Activated CD4-positive, alpha-beta T cell treated with anti-CD3 and anti-CD28 coated beads, Interleukin-2, amount 50 U/mL, for 1 hour (primary cell): ENCODE measurements around the gene SLC35A1.

Source experiments
- DNase-seq: peaks from one replicate; pipeline ENCODE4 v3.0.0-alpha.2; 2020

SLC35A1 gene

DNA sequence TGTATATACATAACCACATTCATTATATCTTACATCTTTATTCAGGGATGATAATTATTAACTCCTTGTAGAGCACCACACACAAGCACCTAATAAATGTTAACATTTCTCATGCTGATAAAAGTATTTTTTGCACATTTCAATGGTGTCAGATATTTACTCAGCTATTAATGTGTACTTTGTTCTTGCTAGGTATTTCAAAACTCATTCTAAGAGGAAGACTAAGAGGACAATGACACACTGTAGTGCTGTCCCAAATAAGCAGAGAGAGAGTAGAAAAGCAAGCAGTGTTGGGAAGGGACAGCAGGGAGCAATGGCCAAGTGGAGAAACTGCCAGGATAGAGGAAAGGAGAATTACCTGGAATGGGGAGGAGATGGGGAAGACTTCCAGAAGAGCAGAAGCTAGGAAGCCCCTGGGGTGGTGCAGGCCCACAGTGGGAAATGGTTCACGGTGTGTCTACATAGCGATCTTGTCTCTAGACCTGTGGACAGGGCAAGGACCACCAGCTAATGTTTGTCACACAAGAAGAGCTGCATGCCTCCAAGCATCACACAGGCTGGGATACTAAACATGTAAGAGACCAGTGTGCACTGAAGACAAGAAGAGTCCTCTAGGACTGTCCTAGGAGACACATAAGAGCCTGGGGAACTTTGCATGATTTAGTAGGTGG is 61.7 kb downstream of the SLC35A1 start:
- no peak for DNase-seq

DNA sequence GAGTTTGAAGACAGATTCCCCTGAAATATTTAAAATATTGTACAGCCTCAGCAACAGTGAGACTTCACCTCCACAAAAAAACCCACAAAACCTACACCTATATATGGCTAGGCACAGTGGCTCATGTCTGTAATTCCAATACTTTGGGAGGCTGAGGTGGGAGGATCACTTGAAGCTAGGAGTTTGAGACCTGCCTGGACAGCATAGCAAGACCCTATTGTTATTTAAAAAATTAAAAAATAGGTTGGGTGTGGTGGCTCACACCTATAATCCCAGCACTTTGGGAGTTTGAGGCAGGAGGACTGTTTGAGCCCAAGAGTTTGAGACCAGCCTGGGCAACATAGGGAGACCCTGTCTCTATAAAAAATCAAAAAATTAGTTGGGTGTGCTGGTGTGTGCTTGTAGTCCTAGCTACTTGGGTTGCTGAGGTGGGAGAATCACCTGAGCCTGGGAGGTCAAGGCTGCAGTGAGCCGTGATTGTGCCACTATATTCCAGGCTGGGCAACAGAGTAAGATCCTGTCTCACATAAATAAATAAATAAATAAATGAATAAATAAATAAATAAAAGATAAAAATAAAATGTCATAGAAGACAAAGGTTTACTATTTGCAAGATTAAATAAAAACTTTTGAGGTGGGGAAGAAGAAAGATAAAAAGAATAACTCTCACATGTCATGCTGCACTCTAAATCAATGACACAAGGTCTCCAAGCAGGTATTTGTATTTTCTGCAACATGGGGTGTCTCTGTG is 65.9 kb downstream of the SLC35A1 start:
- DNase-seq, result no peak

DNA sequence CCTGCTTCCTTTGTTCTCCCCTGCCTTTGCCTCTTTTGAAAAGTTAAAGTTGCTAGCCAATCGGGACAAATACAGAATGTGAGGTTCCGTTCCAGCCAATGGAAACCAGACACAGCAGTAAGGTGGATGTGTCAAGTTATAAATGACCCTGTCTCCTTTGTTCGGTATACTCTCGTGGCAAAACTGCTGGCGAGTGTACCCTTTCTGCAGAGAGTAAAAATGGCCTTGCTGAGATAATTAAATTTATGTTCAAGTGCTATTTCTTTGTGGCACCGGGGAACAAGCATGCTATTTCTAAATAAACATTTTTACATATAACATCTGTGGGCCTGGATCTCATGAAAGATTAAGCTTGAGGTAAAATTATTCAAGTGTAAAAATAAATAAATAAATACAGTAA is 66.8 kb downstream of the SLC35A1 start:
- DNase-seq, result no peak

DNA sequence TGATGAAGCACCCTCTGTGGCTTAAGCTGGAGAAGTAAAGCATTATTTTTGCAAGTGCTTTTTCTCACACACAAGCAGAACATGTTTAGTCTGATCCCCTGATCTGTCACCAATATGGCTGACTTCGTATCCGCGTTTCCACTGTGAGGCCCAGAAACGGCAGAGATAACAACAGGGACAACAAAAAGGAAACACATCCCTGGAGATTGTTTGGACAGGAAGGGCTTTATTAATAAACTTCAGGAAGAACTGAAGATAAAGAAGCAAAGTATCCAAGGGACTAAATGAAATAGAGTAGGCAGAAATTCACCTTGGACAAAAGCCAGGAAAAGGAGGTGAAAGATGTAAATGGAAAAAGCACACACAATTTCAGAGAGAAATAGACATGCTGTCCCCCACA is 67.8 kb downstream of the SLC35A1 start:
- DNase-seq, result no peak

DNA sequence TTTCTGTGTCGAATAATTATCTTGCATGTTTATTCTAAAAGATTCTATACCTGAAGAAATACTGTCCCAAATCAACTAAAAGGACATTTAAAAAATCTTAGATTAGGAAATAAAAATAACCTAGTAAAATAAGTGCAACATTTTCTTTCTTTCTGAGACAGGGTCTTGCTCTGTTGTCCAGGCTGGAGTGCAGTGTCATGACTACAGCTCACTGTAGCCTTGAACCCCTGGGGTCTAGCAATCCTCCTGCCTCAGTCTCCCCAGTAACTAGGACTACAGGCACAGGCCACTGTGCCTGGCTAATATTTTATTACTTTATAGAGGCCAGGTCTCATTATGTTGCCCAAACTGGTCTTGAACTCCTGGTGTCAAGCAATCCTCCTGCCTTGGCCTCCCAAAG is 68.3 kb downstream of the SLC35A1 start:
- DNase-seq, result no peak

DNA sequence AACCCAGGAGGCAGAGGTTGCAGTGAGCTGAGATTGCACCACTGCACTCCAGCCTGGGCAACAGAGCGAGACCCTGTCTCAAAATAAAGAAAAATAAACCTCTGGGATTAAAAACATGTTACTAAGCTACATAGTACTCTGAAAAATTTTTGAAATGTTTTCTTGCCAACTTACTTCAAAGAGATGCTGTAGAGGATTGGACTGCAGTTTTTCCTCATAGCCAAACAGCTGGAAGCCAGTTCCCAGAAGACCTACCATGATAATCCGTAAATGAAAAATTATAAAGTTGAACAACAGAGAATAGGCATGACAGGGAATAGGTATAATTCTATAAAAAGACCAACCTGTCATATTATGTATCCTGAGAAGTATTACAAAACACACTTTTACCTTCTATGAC is 69.0 kb downstream of the SLC35A1 start:
- DNase-seq, result no peak

GRCh38 chr6:87543696-87544473 is 71.1 kb downstream of the SLC35A1 start:
- no peak for DNase-seq

DNA sequence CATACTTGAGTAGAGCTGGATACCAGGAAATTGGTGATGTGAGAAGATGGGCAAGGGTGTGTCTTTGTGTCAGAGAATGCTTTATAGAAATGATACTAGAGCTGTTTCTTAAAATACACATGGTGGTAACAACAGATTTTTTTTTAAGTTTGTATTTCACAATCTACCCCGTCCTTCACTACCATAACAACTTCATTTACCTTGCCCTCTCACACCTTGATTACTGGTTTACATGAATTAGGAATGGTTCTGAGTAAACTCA is 71.6 kb downstream of the SLC35A1 start:
- no peak for DNase-seq

DNA sequence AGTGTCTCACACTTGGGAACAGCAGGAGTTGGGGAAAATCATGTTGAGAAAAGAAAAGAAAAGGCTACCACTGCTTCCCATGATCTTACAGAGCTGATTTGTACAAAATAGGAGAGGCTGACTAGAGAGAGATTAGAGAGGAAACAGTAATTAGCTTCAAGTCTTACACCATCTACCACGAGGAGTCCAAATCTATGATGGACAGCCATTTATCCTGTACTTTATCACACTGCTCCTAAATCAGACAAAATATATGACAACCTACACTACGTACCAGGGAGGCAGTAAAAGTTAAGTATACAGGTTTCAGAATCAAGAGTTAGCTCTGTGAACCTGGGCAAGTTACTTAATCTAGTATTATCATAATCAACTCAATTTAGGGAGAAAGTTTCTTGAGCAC is 79.0 kb downstream of the SLC35A1 start:
- DNase-seq, result no peak

DNA sequence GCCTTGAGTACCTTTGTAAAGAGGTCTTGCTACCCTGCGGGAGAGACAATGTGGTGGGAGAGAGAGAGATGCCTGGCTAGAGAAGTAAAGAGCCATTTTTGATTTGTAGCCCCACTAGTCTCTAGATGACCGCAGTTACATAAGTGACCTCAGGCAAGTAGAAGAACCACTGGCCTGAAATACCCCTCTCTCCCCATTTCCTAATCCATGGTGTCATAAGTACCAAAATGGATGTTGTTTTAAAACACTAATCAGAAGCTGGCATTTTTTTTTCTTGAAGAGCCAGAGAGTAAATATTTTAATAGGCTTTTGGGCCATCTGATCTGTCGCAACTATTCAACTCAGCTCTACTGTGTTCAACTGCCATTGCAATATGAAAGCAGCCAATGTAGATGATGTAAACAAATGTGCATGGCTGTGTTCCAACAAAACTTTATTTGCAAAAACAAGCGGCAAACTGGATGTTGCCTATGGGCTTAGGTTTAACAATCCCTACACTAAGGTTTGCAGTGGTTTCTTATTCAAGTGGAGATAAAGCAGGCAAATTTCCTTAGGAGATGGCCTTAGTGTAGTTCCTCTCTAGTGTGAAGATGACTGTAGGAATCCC is 80.5 kb downstream of the SLC35A1 start:
- no peak for DNase-seq

GRCh38 chr6:87555506-87555905 is 82.7 kb downstream of the SLC35A1 start:
- DNase-seq, result no peak

DNA sequence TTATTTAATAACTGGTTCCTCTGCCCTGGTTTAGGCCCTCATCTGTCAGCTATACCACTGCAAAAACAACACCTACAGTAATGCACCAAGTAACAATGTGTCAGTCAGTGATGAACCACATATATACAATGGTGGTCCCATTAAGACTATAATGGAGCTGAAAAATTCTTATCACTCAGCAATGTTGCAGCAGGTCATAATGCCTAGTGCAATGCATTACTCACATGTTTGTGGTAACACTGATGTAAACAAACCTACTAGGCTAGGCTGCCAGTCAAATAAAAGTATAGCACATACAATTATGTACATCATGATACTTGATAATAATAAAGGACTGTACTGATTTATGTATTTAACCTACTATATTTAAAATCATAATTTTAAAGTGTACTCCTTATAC is 85.7 kb downstream of the SLC35A1 start:
- no peak for DNase-seq

DNA sequence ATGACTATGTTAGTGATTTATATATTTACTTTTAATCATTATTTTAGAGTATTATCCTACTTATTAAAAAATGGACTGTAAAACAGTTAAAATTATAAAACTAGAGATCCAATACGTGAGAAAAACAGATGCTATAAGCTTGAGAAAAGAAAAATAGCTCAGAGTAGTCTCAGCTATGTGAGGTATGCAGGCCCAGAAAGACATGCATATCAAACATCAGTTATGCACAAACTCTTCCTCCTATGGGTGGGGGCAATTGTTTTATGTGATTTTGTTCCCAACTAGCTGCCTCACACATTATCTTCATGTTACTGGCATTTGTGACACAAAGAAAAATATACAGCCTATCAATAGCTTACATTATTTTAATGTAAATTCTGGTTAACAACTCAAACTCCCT is 88.2 kb downstream of the SLC35A1 start:
- no peak for DNase-seq
